Skin epidermis (tissue), 12 donors: ENCODE data around the gene MCF2L.

Experiments used
- H3K27ac ChIP-seq, 21 experiments: fragments of 200-600 bp; sonication (generic) in 11 of 21; one replicate each; pipeline ENCODE4 v1.5.0; 2020; ENCODE audit warnings: mild to moderate bottlenecking in 3 of 21, inconsistent platforms in 2 of 21, moderate library complexity in 2 of 21
- H3K4me3 ChIP-seq, 7 experiments: fragments of 200-600 bp; sonication (generic) in 2 of 7; one replicate each; pipeline ENCODE4 v1.5.0; 2020; ENCODE audit warnings: inconsistent platforms in 2 of 7, mild to moderate bottlenecking in 2 of 7, moderate library complexity in 1 of 7

The MCF2L gene

DNA sequence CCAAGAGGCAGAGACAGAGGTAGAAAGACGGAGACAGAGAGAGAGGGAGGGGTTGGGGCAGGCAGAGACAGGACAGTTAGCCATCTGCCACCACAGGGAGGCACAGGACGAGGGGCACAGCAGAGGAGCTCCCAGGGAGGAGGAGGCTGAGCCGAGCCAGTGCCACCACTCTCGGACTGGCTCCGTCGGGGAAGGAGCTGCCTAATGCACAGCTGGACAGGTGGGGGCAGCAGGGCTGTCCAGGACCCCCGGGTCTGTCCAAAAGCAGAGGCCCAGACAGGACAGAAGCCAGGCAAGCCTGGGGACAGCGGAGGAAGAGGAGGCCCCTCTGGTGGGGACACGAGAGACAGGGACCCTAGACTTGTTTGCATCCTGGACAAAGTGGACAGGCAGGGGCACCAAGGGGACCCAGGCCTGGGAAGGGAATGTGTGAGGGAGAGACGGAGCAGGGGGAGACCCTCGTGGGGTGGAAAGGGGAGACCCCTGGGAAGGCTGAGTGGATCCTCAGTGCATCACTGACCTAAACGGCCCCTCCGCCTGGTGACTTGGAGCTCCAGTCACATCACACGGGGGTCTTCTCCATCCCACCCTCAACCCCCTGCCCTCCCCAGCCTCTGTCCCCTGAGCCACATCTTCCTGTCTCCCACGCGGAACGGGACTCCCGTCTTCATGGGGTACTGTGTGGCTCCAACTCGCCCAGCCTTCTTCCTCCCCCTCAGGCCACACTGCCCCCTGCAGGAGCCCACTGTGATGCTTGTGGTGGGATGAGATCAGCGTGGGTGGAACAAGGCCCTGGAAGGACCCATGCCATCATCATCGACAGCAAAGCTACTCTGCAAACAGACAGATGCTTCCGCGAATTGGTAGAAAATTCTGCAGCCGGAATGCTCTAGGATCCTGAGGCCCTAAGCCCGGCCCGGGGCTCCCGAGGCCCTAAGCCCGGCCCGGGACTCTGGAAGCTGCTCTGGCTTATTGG, 154.5 kb downstream of the MCF2L start:
- peak overlapping the region in 13 of 21 experiments; percentile 20 to 83 (median 47) for H3K27ac ChIP-seq
- H3K4me3 ChIP-seq, result peak overlapping the region in 1 of 7 experiments; percentile 13

DNA sequence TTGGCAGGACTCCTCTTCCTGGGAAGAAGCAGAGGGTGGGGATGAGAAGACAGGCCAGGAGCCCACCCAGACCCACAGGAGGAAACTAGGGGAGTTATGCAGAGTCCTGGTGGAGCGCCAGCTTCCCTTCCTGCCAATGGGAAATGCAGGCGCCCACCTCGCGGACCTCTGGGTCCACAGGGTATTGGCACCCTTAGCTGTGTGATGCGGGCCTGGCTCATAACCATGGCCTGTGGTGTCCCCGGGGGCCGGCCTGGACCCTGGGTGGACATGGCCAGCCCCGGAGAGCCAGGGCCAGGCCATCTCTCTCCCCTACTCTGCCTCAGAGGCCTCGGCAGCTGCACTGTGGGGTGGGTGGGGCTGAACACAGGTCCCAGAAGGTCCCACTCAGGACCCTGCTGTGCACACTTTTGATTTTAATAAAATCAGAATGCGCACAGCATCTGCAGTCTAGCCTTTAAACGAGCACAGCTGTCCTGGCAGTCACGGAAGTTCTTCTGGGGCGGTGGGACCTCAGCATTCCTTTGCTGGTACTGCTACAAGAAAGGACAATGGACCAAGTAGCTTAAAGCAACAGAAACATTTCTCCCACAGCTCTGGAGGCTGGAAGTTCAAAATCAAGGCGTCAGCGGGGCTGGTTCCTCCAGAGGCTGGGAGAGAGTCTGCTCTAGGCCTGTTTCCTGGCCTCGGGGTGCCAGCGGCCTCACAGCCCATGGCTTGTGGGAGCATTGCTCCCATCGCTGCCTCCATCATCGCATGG, 155.4 kb downstream of the MCF2L start:
- H3K27ac ChIP-seq, result peak overlapping the region in 1 of 21 experiments; percentile 51
- H3K4me3 ChIP-seq, result no peak overlapping the region

DNA sequence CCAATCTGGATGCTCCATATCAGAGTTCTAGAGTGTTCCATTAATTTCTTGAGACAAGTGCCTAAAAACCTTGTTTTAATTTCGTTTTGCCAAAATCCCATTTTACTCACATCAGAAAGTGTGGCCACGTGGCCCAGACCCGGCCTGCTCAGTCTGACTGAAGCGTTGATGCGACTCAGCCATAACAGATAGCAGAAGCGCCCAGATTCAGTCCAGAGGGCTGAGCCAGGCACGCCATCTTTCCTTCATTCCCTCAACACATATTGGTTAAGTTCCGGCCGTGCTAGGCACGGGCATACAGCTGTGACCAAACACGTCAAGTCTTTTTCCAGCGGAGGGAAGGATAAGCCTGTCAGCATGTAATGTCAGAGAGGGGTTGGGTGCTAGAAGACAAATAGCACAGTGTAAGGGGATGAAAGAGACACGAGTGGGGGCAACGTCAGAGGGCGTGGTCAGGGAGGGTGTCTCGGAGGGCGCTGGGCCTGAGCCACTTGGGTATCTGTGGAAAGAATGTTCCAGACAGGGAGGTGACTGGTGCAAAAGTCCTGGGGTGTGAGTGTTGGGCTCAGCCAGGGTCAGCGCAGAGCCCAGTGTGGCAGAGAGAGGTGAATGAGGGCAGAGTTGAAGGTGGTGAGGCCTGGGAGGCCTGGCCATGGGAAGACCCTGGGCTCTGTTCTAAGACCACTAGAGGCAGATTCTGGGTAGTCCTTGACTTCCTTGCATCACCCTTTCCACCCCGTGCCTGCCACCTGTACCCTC, 156.7 kb downstream of the MCF2L start:
- no peak overlapping the region for H3K4me3 ChIP-seq
- H3K27ac ChIP-seq, result no peak overlapping the region

DNA sequence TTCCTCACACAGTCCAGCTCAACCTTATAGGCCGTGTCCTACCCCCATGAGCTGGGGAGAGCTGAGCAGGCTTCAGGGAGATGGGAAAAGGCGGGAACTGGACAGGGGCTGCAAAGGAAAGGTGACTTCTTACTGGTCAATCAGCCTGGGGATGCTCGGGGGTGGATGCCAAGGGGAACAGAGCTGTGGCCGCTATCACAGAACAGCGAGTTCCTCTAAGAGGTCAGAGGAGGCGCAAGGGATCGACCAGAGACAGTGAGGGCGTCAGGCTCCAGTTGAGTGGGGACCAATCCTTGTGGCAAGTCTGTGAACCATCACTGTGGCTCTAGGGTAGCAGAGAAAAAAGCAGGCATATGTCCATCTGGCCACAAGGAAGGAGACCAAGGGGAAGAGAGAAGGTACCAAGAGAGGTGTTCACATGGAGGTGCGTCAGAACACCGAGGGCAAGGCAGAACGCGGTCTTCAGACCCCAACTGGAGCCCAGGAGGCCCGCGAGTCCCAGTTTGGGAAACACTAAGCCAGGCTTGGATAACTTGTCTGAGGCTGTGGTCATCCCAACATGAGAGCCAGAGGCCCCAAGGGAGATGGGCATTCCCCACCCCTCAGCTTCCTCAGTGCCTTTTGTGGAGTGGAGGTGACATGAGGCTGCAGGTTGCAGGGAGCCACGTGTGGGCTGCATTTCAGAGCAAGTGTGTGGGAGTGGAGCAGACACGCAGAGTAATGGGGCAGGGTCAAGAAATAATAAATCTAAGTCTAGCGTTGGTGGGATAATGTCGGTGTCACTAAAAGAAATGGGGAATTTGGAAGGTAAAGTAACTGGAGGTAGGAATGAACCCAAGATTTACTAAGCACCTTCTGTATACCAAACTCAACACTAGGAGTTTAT, 157.5 kb downstream of the MCF2L start:
- Histone ChIP-seq H3K27ac (no peak overlapping the region), H3K4me3 (no peak overlapping the region)

DNA sequence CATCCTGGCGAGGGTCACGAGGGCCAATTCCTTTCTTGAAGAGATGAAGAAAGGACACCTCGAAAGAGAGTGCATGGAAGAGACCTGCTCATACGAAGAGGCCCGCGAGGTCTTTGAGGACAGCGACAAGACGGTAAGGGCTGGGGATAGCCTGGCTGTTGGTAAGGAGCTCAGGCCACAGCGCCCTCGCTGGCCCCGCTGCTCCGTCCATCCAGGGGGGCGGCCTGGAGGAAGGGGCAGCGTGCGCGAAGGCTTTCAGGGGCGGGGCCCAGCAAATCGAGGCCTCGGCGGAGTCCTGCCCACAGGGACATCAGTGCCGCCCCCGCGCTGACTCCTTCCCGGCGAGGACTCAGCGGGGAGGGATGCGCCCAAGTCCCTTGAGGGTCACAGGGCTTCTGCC, 160.5 kb downstream of the MCF2L start:
- Histone ChIP-seq H3K27ac (no peak overlapping the region), H3K4me3 (peak overlapping the region in 1 of 7 experiments; percentile 24)

DNA sequence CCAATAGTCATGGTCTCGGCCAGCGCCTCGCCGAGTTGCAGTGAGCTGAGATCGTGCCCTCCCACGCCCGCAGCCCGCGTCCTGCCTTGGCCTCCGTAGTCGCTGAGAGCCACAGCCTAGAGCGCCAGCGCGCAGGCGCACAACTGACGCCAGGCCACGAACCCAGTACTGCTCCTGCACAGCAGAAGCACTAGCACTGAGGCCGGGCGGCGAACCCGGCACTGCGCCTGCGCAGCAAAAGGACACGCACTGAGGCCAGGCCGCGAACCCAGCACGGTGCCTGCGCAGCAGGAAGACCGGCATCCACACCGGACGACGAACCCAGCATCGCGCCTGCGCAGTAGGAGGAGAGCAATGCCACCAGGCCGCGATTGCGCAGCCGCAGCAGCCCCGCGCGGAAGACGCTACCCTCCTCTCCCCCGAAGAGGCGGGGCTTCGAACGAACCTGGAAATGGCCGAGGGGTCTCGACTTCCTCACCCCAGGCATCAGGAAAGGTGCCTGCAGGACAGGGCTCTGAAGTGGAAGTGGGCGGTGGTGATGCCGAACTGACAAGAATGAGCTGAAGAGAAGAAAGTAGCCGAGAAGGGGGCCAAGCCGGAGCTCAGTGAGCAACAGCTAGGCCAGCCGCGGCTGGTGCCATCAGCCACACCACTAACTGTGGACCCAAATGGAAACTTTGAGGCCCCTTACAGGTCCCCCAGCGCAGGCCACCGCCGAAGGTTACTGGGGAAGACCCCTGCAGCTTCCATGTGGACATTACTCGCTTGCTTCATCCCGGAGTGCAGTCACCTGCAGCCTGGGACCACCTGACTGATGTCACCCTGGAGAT, 161.1 kb downstream of the MCF2L start:
- Histone ChIP-seq H3K4me3 (peak overlapping the region in 1 of 7 experiments; percentile 24), H3K27ac (no peak overlapping the region)

DNA sequence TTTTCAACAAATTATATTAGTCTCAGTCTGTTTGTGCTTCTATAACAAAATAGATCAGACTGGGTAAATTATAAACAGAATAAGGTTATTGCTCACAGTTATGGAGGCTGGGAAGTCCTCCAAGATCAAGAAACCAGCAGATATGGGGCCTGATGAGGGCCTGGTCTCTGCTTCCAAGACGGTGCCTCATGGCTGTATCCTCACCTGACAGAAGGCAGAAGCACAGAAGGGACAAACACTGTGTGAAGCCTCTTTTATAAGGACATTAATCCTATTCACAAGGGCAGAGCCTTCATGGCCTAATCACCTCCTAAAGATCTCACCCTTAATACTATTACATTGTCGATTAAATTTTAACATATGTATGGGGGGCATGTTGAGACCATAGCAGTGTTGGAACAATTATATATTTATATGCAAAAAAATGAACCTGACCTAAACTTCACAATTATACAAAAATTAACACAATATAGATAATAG, 166.3 kb downstream of the MCF2L start:
- no peak overlapping the region for H3K4me3 ChIP-seq
- no peak overlapping the region for H3K27ac ChIP-seq

DNA sequence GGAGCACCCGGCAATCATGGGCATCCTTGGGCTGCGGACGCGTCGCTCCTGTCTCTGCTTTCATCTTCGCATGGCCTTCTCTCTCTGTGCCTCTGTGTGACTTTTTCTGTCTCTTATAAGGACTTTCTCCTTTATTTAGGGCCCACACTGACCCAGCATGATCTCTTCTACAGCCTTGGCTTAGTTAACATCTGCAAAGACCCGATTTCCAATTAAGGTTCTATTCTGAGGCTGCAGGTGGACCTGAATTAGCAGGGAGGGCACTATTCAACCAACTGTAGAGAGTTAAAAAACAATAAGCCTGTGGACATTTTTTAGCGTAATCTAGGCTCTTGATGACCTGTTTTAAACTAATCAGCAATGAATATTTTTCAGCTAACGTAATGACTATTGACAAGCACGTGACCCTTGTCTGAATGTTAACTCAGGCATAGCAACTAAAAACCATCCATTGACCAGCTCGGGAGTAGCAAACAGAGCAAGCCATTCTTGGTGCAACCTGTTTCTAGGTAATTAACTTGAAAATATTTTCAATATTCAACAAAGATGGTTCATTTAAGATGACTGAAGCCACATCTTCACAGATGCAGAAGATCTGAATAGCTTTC, 168.8 kb downstream of the MCF2L start:
- H3K27ac ChIP-seq, result no peak overlapping the region

DNA sequence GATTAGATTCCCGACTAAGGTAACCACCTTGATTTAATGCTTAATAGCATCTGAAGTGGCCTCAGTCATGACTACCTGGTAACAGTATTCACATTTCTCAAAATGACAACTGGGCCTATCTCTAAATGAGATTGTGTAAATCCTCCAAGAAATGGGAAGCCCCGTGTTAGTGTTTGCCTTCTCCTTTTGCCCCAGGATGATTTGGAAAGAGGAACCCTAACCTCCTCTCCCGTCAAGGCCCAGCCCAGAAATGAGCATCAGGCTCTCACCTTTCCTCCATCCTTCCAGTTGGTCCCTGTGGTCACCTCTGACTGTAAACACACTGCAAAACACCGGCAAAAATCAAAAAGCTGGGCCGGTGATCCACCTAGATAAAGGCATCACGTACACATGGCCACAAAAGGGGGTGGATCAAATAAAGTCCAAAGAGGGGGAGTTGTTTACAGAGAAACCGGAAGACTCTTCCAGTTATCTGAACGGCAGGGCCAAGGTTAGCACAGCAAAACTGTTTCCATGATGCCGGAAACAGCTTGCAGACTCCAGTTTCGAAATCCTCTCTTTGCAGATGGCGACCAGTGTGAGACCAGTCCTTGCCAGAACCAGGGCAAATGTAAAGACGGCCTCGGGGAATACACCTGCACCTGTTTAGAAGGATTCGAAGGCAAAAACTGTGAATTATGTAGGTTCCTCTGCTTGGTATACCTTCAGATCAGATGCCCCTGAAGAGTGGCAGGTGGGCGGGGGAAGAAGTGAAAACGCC, 170.0 kb downstream of the MCF2L start:
- Histone ChIP-seq H3K27ac (no peak overlapping the region), H3K4me3 (no peak overlapping the region)

More for the DNA sequence above, 168.8 kb downstream of the MCF2L start:
- no peak overlapping the region for H3K4me3 ChIP-seq

DNA sequence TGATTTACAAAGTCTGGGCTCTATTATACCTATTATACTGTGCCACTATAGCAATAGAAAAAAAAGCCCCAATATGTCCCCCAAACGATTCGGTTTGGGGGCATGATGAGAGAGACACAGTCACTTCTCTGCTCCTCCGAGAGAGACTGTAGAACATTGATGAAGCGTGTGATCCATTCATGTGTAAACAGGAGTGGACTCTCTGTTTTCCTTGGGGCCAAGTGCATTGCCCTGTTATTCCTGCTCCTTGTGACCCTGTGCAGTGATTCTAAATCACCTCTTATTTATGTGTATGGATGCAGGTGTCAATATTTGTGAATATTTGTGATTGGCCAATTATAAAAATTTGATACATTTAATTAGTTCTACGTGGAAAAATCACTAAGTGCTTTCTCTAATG, 170.6 kb downstream of the MCF2L start:
- no peak overlapping the region for H3K4me3 ChIP-seq
- H3K27ac ChIP-seq, result no peak overlapping the region

DNA sequence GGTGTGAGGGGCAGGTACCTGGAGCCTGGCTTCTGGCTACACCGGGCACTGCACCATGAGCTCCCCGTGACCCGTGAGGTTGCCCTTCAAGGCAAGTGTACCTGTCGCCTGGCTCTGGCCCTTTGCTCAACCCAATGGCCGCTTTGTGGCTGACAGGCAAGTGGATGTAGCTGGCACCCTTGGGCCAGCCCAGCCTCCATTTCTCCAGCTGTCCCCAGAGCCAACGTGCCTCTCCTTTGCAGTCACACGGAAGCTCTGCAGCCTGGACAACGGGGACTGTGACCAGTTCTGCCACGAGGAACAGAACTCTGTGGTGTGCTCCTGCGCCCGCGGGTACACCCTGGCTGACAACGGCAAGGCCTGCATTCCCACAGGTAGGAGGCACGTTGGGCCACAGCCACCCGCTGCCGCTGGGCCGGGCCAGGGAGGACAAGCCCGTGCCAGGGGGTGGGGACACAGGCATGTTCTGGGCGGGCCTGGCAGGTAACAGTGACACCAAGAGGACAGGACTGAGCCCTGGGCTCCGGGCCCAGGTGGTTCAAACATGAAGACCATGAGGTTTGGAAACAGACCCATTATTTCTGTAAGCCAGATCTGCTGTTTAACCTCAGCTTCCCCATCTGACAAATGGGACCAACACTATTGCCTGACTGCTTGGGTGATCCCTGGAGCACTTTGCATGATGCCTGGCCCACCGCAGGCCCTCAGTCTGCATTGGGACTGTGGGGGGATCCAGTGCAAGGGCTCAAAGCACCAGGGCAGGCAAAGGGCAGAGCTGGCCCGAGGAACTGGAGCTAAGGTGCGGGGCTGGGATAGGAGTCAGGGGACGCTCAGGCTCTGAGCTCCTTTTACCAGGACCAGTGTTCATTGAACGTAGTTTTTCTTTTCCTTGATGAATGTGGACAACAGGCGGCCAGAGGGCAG, 171.9 kb downstream of the MCF2L start:
- Histone ChIP-seq H3K27ac (no peak overlapping the region), H3K4me3 (no peak overlapping the region)

DNA sequence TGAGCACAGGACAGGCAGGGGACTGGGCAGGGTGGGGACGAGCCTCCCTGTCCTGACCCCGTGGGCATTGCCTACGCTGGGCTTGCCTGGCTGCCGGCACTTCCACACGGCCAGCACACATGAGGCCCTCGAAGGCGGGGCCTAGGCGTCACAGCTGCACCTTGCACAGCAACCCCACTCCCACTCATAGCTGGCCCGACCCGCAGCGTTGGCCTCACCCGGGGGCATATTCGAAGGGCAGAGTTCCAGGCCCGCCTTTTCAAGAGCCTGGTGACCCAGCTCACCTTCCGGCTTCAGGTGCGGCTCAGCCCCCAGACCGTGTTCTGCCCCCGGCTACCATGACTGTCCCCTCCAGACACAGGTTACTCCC, 172.6 kb downstream of the MCF2L start:
- Histone ChIP-seq H3K27ac (no peak overlapping the region), H3K4me3 (no peak overlapping the region)

DNA sequence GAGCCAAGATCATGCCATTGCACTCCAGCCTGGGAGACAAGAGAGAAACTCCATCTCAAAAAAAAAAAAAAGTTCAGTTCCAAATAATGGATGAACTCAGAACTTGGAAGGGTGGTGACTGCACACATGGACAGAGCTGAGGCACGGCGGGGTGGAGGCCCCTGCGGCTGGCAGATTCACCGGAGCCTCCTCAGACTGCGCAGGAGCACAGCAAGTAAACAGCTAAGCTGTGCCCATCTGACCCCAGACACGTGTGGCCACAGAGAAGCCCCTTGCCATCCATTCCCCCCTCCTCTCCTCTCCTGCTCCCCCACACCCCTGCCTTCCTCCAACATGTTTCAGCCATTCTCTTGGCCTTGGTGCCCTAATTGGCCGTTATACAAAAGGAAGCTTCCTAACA, 173.9 kb downstream of the MCF2L start:
- Histone ChIP-seq H3K4me3 (no peak overlapping the region), H3K27ac (no peak overlapping the region)

DNA sequence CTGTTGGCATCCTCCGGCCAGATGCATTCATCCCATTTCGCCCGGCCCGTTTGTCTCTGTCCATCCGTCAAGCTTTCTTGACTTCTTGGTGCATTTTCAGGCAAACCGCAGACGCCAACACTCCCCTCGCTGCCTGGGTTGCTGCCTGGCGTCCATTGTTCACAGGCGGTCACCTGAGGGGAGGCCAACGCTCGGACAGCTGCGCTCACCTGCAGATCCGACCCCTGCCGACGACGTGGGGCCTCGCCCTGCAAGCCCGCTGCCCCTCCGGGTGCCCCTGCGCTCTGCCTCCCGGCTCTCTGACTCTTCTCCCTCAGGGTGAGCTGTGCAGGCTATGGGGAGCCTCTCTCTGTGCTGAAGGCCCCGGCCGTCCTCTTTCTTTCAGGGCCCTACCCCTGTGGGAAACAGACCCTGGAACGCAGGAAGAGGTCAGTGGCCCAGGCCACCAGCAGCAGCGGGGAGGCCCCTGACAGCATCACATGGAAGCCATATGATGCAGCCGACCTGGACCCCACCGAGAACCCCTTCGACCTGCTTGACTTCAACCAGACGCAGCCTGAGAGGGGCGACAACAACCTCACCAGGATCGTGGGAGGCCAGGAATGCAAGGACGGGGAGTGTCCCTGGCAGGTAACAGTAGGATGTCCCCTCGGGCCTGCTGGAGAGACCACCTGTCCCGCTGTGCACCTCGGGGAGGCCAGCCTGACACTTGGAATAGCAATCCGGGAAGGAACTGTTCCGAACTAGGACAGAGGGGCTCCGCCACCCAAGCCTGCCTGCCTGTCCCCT, 174.6 kb downstream of the MCF2L start:
- Histone ChIP-seq H3K4me3 (no peak overlapping the region), H3K27ac (no peak overlapping the region)

DNA sequence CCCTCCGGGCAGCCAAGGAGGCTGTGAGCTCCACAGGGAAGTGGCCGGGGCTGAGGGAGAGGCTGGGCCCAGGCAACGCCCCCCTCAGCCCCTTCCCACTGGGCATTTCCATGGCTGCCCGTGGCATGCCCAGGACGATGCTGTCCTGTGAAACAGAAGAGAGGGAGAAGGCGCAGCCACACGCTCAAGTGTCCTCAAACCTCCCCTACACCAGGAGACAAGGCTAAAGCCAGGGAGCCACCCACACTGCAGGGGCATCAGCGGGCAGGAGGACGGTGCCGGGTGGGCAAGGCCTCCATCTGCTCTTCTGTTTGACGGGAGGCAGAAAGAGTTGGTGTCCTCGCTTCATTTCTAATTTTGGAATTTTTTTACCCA, 175.2 kb downstream of the MCF2L start:
- H3K4me3 ChIP-seq, result no peak overlapping the region
- no peak overlapping the region for H3K27ac ChIP-seq
